Activated CD4-positive, alpha-beta T cell treated with anti-CD3 and anti-CD28 coated beads for 24 hours (primary cell): ENCODE data around the gene PODNL1.
"Not testable (repeated sequence)": the region's sequence is repeated elsewhere in the genome, so short reads cannot be mapped to it uniquely, and the experiment has no call there.

Experiments
- DNase-seq, 2 donors: peaks; one replicate each; pipeline ENCODE4 v3.0.0-alpha.2; 2020; ENCODE audit warnings: low read depth in 2 of 2

PODNL1 gene

GRCh38 chr19:13926010-13926409 lies 12.2 kb downstream of the PODNL1 start:
- DNase-seq: no peak

- DNase-seq: no peak
Observed at GRCh38 chr19:13923194-13923987, 14.8 kb downstream of the PODNL1 start.

- DNase-seq: not testable (repeated sequence)
Observed at GRCh38 chr19:13922118-13922517, 16.1 kb downstream of the PODNL1 start.

- DNase-seq: no peak
Observed at GRCh38 chr19:13920940-13921747, 17.1 kb downstream of the PODNL1 start.

GRCh38 chr19:13920524-13920923 lies 17.7 kb downstream of the PODNL1 start:
- no peak for DNase-seq

- DNase-seq: no peak
Observed at GRCh38 chr19:13918726-13919411, 19.3 kb downstream of the PODNL1 start.

GRCh38 chr19:13917888-13918406 lies 20.3 kb downstream of the PODNL1 start:
- no peak for DNase-seq

- no peak for DNase-seq
Observed at GRCh38 chr19:13914777-13915176, 23.4 kb downstream of the PODNL1 start.

- DNase-seq: no peak
Observed at GRCh38 chr19:13913352-13913751, 24.9 kb downstream of the PODNL1 start.

- no peak for DNase-seq
Observed at GRCh38 chr19:13909430-13909829, 28.8 kb downstream of the PODNL1 start.

GRCh38 chr19:13908674-13909073 lies 29.5 kb downstream of the PODNL1 start:
- DNase-seq: no peak

- no peak for DNase-seq
Observed at GRCh38 chr19:13906910-13907309, 31.3 kb downstream of the PODNL1 start.

- DNase-seq: no peak
Observed at GRCh38 chr19:13906521-13906904, 31.7 kb downstream of the PODNL1 start.

GRCh38 chr19:13905634-13906520 lies 32.3 kb downstream of the PODNL1 start, which contains the start of the genes BRME1 and CC2D1A:
Gene BRME1 (minus strand): TSS chr19:13906117. CDS start chr19:13904892, 1,225 bp downstream.
Gene CC2D1A (plus strand): TSS chr19:13906201. CDS start chr19:13906442, 241 bp downstream.
- peak; percentile 92 to 96 for DNase-seq

GRCh38 chr19:13902993-13903555 lies 35.1 kb downstream of the PODNL1 start:
- no peak for DNase-seq

- no peak for DNase-seq
Observed at GRCh38 chr19:13899912-13900584, 38.2 kb downstream of the PODNL1 start.

- DNase-seq: no peak
Observed at GRCh38 chr19:13899393-13899792, 38.8 kb downstream of the PODNL1 start.

GRCh38 chr19:13896227-13896626 lies 42.0 kb downstream of the PODNL1 start:
- DNase-seq: no peak

GRCh38 chr19:13894552-13894951 lies 43.7 kb downstream of the PODNL1 start:
- no peak for DNase-seq

- DNase-seq: no peak
Observed at GRCh38 chr19:13892870-13893269, 45.3 kb downstream of the PODNL1 start.
